Measurements from ENCODE around the gene TP53TG5.

TP53TG5 gene

GRCh38 chr20:45425561-45425960, 47.4 kb upstream of the TP53TG5 start:
- peaks cover 11 to 53% of the 10 kb centered on the region in 2 experiments for H3K36me3 ChIP-seq (ENCODE audit: control insufficient read depth in 2 of 2, insufficient read depth in 1 of 2, low read length in 2 of 2)
- no peak overlapping the region for H3K27ac ChIP-seq (ENCODE audit: extremely low read depth, low read depth, low read length)
- TF ChIP-seq HOXC10 (CRISPR knock-in tag; IDR thresholded peaks at IDR 0.05) (no peak), PRDM4 (tag by site-specific recombination; IDR thresholded peaks at IDR 0.05) (no peak), ZNF404 (tag by site-specific recombination; IDR thresholded peaks at IDR 0.05) (no peak), KLF1 (tag by site-specific recombination; IDR thresholded peaks at IDR 0.05) (no peak)
- H3K4me3 ChIP-seq (ENCODE audit: low read depth, low read length): no peak overlapping the region
- no peaks in the 10 kb centered on the region for H3K4me1 ChIP-seq (ENCODE audit: control insufficient read depth, insufficient read depth, low read length)
- ChIA-PET POLR2A (no interaction called here), CTCF (interaction anchor here (0.8 to 1.1 kb wide), 2 partner anchors 11 to 14 kb away, joined by 3 to 7 read pairs; no protein-coding TSS in a partner anchor)
- no peaks in the 10 kb centered on the region for H3K9me3 ChIP-seq (ENCODE audit: control insufficient read depth, insufficient read depth, low read depth, low read length)

- ChIA-PET POLR2A (no interaction called here), CTCF (no interaction called here)
- no peak for TF ChIP-seq ZNF777 (tag by site-specific recombination; IDR thresholded peaks at IDR 0.05; ENCODE audit: borderline replicate concordance)
- no peak for TF ChIP-seq ZNF114 (tag by site-specific recombination; IDR thresholded peaks at IDR 0.05)
- no peak for TF ChIP-seq ZSCAN5A (tag by site-specific recombination; IDR thresholded peaks at IDR 0.05)
- no peak for TF ChIP-seq ZNF544 (tag by site-specific recombination; IDR thresholded peaks at IDR 0.05)
- no peak for TF ChIP-seq ZNF704 (tag by site-specific recombination; IDR thresholded peaks at IDR 0.05)
- TF ChIP-seq ZNF677 (tag by site-specific recombination; IDR thresholded peaks at IDR 0.05): no peak
- TF ChIP-seq SCRT2 (tag by site-specific recombination; IDR thresholded peaks at IDR 0.05): no peak
- TF ChIP-seq SP2 (tag by site-specific recombination; IDR thresholded peaks at IDR 0.05): no peak
- no peak for TF ChIP-seq ZNF571 (tag by site-specific recombination; IDR thresholded peaks at IDR 0.05)
- no peak for TF ChIP-seq ZBTB6 (tag by site-specific recombination; IDR thresholded peaks at IDR 0.05)
- no peak for TF ChIP-seq ZFHX2 (tag by site-specific recombination; conservative IDR thresholded peaks at IDR 0.05)
- no peak for TF ChIP-seq ZNF48 (tag by site-specific recombination; IDR thresholded peaks at IDR 0.05)
- no peak for TF ChIP-seq ZNF324 (tag by site-specific recombination; IDR thresholded peaks at IDR 0.05)
- TF ChIP-seq ZNF639 (tag by site-specific recombination; IDR thresholded peaks at IDR 0.05): no peak
- TF ChIP-seq ZNF366 (tag by site-specific recombination; conservative IDR thresholded peaks at IDR 0.05): no peak
- no peak for TF ChIP-seq ZNF266 (tag by site-specific recombination; IDR thresholded peaks at IDR 0.05; ENCODE audit: low read depth)
- no peak for TF ChIP-seq ZFP69B (tag by site-specific recombination; IDR thresholded peaks at IDR 0.05)
- no peaks in the 10 kb centered on the region for H3K9me3 ChIP-seq (ENCODE audit: control insufficient read depth, insufficient read depth, low read depth, low read length)
- H3K36me3 ChIP-seq (ENCODE audit: control insufficient read depth in 2 of 2, insufficient read depth in 1 of 2, low read length in 2 of 2): peaks cover 11 to 71% of the 10 kb centered on the region in 2 experiments
- no peak overlapping the region for H3K27ac ChIP-seq (ENCODE audit: extremely low read depth, low read depth, low read length)
- H3K4me1 ChIP-seq (ENCODE audit: control insufficient read depth, insufficient read depth, low read length): no peaks in the 10 kb centered on the region
- no peak overlapping the region for H3K4me3 ChIP-seq (ENCODE audit: low read depth, low read length)
Measured at GRCh38 chr20:45423700-45424099, 45.6 kb upstream of the TP53TG5 start.

Data from HEK293 (cell line).